Kidney (tissue), 14 donors: ENCODE measurements around the gene TENT5C. TPM values are rescaled to one million over a fixed set of nuclear protein-coding genes. Genes with fewer than 3 reads are reported as not detected.

Source experiments
- DNase-seq, 5 donors: peaks; one replicate each; pipeline ENCODE4 v3.0.0-alpha.2; 2013 to 2020
- FAIRE-seq: peaks from 2 replicates; lab custom pipeline; 2012; peaks lifted over from hg19 to GRCh38; lab: Jason Lieb, UNC
- H3K27ac ChIP-seq, 2 donors: one replicate each; pipeline ENCODE4 v1.7.0; 2013; ENCODE audit warnings: low read depth in 2 of 2, low read length in 2 of 2, inconsistent platforms in 1 of 2
- H3K27me3 ChIP-seq: one replicate; pipeline ENCODE4 v1.7.1; 2013; ENCODE audit warnings: low read length, inconsistent platforms; ENCODE audit not compliant: control insufficient read depth, insufficient read depth
- H3K36me3 ChIP-seq, 3 donors: one replicate each; pipeline versions ENCODE4 v1.7.0 to v1.7.1; 2013; ENCODE audit warnings: low read length in 3 of 3, control low read depth in 1 of 3, inconsistent platforms in 1 of 3; ENCODE audit not compliant: insufficient read depth in 3 of 3, control insufficient read depth in 2 of 3
- H3K4me1 ChIP-seq, 3 donors: one replicate each; pipeline versions ENCODE4 v1.7.0 to v1.7.1; 2013; ENCODE audit warnings: low read length in 3 of 3, inconsistent platforms in 1 of 3, low read depth in 1 of 3; ENCODE audit not compliant: control insufficient read depth in 2 of 3, insufficient read depth in 2 of 3
- H3K4me3 ChIP-seq, 3 donors: one replicate each; pipeline versions ENCODE4 v1.7.0 to v1.8.1; 2013; ENCODE audit warnings: low read length in 3 of 3, control low read depth in 1 of 3, inconsistent platforms in 1 of 3
- H3K9ac ChIP-seq, 3 donors: one replicate each; pipeline versions ENCODE4 v1.7.0 to v1.7.1; 2013; ENCODE audit warnings: low read length in 3 of 3, control low read depth in 1 of 3, inconsistent platforms in 1 of 3
- H3K9me3 ChIP-seq, 3 donors: one replicate each; pipeline versions ENCODE4 v1.7.0 to v1.7.1; 2013; ENCODE audit warnings: low read length in 3 of 3, control low read depth in 1 of 3, inconsistent platforms in 1 of 3; ENCODE audit not compliant: control insufficient read depth in 2 of 3, insufficient read depth in 1 of 3
- intact Hi-C: fragments of 100-400 bp; cut with DNase I; formaldehyde crosslinking; loops from one replicate; pipeline ENCODE4 v1.11.1; 2022
- polyA plus RNA-seq: library from polyadenylated mRNA; stranded (reverse); fragments of 350-450 nt; fragmentation: Illumina TruSeq; extraction: RNeasy Lipid Tissue Mini Kit (QIAGEN cat#74804); gene quantifications from one replicate; pipeline ENCODE4 v1.2.3, GENCODE V29; 2014; ENCODE audit warnings: low read depth, low replicate concordance; ENCODE audit not compliant: insufficient read depth
- total RNA-seq: library from RNA; stranded (reverse); fragmentation: NEBNext Ultra II Directional; extraction: Animal tissue kit (Norgen Biotek cat#: 25700); gene quantifications from one replicate; pipeline ENCODE4 v1.2.1, GENCODE V29; 2021
- TF ChIP-seq, protein P1 (sequence below): IDR thresholded peaks from 3 replicates; pipeline ENCODE4 v1.5.1; 2012; ENCODE audit warnings: mild to moderate bottlenecking, moderate library complexity, borderline replicate concordance; ENCODE audit not compliant: insufficient read depth; ENCODE audit errors: extremely low read depth
- donor health status: control.
- donor health status: control.
- donor health status: control.
- donor health status: control.
- donor health status: control.
- donor health status: DM: yes; HTN: yes; CAD: no.
- donor health status: Normal renal cell carcinoma (clear cell type).

Gene TENT5C
- total and polyA plus RNA-seq, 2 donors from 2014 or later, result 6.1 to 22.2 TPM

DNA sequence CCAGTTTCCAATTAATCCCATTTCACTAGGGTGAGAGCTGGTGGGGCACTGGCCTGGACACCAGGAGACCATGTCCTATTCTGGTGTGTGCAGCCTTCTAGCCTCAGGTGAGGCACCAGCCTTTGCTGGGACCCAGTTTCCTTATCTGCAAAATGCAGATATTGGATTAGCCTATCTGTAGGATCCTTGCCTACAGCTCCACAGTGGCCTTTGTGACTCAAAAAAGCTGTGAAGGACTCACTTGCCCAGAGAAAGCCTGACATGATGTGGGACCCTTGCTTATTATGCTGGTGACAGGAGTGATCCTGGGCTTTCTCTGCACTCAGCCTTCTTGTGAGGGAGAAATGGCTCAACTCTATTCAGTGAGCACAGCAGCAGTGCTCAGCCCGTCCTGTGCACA is 32.3 kb downstream of the TENT5C start:
- H3K4me3 ChIP-seq, result no peak overlapping the region
- H3K27me3 ChIP-seq, result no peaks in the 10 kb centered on the region
- intact Hi-C loops, result no loop called here
- H3K4me1 ChIP-seq, result peaks cover 0 to 6% (median 0%) of the 10 kb centered on the region in 3 donors
- H3K9me3 ChIP-seq, result no peaks in the 10 kb centered on the region
- DNase-seq (no peak), FAIRE-seq (no peak)
- H3K9ac ChIP-seq, result no peak overlapping the region
- H3K27ac ChIP-seq, result no peak overlapping the region
- TF ChIP-seq, protein P1, sequence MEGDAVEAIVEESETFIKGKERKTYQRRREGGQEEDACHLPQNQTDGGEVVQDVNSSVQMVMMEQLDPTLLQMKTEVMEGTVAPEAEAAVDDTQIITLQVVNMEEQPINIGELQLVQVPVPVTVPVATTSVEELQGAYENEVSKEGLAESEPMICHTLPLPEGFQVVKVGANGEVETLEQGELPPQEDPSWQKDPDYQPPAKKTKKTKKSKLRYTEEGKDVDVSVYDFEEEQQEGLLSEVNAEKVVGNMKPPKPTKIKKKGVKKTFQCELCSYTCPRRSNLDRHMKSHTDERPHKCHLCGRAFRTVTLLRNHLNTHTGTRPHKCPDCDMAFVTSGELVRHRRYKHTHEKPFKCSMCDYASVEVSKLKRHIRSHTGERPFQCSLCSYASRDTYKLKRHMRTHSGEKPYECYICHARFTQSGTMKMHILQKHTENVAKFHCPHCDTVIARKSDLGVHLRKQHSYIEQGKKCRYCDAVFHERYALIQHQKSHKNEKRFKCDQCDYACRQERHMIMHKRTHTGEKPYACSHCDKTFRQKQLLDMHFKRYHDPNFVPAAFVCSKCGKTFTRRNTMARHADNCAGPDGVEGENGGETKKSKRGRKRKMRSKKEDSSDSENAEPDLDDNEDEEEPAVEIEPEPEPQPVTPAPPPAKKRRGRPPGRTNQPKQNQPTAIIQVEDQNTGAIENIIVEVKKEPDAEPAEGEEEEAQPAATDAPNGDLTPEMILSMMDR, result no peak
- no peaks in the 10 kb centered on the region for H3K36me3 ChIP-seq

DNA sequence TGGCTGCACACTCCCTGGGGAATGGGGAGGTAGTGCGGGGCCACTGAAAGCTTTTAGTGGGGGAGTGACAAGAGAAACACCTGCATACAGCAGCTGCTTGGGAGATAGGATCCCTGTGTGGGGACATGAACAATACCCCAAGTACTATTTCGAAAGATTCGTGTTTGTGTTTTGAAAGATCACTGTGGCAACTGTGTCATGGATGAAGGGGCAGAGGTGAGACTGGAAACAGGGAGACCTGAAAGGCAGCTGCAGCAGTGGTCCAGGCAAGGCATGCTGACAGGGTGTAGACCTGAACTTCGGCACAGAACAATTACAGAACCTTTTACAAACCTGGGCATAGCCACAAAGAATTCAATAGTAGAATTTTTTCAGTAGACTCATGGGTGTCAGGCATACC is 32.9 kb downstream of the TENT5C start:
- intact Hi-C loops, result no loop called here
- Histone ChIP-seq H3K9me3 (no peaks in the 10 kb centered on the region), H3K27ac (no peak overlapping the region), H3K4me3 (no peak overlapping the region), H3K9ac (no peak overlapping the region), H3K36me3 (no peaks in the 10 kb centered on the region), H3K27me3 (no peaks in the 10 kb centered on the region), H3K4me1 (peaks cover 0 to under 1% (median 0%) of the 10 kb centered on the region in 3 donors)
- TF ChIP-seq, protein P1, result no peak
- DNase-seq (peak in 3 of 5 donors; percentile 25 to 46 (median 39)), FAIRE-seq (no peak)

DNA sequence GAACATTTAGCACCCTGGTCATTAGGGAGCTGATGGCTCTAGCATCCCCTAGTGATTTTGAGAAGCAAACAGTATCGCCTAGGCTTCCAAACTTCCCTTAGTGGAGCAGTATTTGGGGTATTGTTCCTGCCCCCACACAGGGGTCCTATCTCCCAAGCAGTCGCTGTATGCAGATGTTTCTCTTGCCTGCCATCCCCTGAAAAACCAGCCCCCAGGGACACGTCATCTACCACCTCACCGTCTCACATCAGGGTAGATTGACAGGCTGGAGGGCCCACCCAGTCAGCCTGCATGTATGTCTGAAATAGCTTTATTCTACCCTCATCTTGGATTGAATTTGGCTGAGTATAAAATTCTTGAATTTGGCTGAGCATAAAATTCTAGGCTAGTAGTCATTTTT is 33.9 kb downstream of the TENT5C start:
- H3K27me3 ChIP-seq, result no peaks in the 10 kb centered on the region
- no peaks in the 10 kb centered on the region for H3K4me1 ChIP-seq
- no peak for DNase-seq
- TF ChIP-seq, protein P1, result no peak
- no peaks in the 10 kb centered on the region for H3K36me3 ChIP-seq
- FAIRE-seq, result no peak
- intact Hi-C loops, result no loop called here
- no peak overlapping the region for H3K9ac ChIP-seq
- H3K27ac ChIP-seq, result no peak overlapping the region
- no peak overlapping the region for H3K4me3 ChIP-seq
- no peaks in the 10 kb centered on the region for H3K9me3 ChIP-seq

DNA sequence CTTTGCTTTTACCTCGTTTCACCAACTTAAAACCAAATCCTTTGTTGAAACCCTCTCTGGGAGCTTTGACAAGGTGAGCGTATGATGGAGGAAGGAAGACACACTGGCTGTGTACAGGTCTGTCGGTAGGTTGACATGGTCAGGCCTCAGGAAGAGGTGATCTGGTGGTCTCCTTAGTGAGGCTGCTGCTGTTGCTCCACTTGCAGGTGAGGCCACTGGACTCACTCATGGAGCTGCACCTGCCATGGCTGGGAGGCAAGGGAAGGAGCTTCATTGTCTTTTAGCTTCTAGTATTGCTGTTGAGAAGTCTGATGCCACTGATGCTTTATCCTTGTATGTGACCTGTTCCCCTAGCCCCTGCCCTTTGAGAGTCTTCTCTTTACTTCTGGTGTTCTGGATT is 35.7 kb downstream of the TENT5C start:
- Histone ChIP-seq H3K27ac (no peak overlapping the region), H3K4me3 (no peak overlapping the region), H3K9me3 (no peaks in the 10 kb centered on the region), H3K27me3 (no peaks in the 10 kb centered on the region), H3K9ac (no peak overlapping the region), H3K36me3 (no peaks in the 10 kb centered on the region), H3K4me1 (no peaks in the 10 kb centered on the region)
- intact Hi-C loops, result no loop called here
- no peak for FAIRE-seq
- TF ChIP-seq, protein P1, result no peak
- DNase-seq, result no peak
